DMS53 treated with DMSO at 0.1 percent for 48 hours (cell line): ENCODE data around the gene GSTP1.
"Not testable (repeated sequence)": the region's sequence is repeated elsewhere in the genome, so short reads cannot be mapped to it uniquely, and the experiment has no call there.

Experiments
- DNase-seq: peaks from one replicate; lab custom pipeline; 2025; ENCODE audit not compliant: unreplicated experiment; lab: John Stamatoyannopoulos, UW

The GSTP1 gene

GRCh38 chr11:67594480-67594879 lies 10.9 kb downstream of the GSTP1 start:
- DNase-seq, result no peak

- DNase-seq, result no peak
Observed at GRCh38 chr11:67596753-67597300, 13.2 kb downstream of the GSTP1 start.

- not testable (repeated sequence) for DNase-seq
Observed at GRCh38 chr11:67597458-67597857, 13.8 kb downstream of the GSTP1 start.

GRCh38 chr11:67597963-67598362 lies 14.4 kb downstream of the GSTP1 start:
- DNase-seq, result not testable (repeated sequence)

- DNase-seq, result no peak
Observed at GRCh38 chr11:67599149-67599548, 15.5 kb downstream of the GSTP1 start.

- DNase-seq, result no peak
Observed at GRCh38 chr11:67600324-67601029, 16.9 kb downstream of the GSTP1 start.

GRCh38 chr11:67601098-67601497 lies 17.5 kb downstream of the GSTP1 start:
- no peak for DNase-seq

GRCh38 chr11:67604119-67604518 lies 20.5 kb downstream of the GSTP1 start:
- DNase-seq, result not testable (repeated sequence)

- no peak for DNase-seq
Observed at GRCh38 chr11:67604815-67605214, 21.2 kb downstream of the GSTP1 start.

GRCh38 chr11:67605231-67606011 lies 21.8 kb downstream of the GSTP1 start:
- DNase-seq, result no peak

- no peak for DNase-seq
Observed at GRCh38 chr11:67606093-67606491, 22.5 kb downstream of the GSTP1 start.

- peak; percentile 97 for DNase-seq
Observed at GRCh38 chr11:67606492-67607295, 23.1 kb downstream of the GSTP1 start, which contains the start of gene NDUFV1. NDUFV1 (plus strand) TSS chr11:67606936; CDS start chr11:67607005, 69 bp downstream.

- no peak for DNase-seq
Observed at GRCh38 chr11:67607507-67607906, 23.9 kb downstream of the GSTP1 start.

GRCh38 chr11:67608486-67608885 lies 24.9 kb downstream of the GSTP1 start:
- no peak for DNase-seq

GRCh38 chr11:67609316-67609715 lies 25.7 kb downstream of the GSTP1 start:
- no peak for DNase-seq

- no peak for DNase-seq
Observed at GRCh38 chr11:67610302-67610868, 26.8 kb downstream of the GSTP1 start.

GRCh38 chr11:67611165-67611564 lies 27.6 kb downstream of the GSTP1 start:
- no peak for DNase-seq

GRCh38 chr11:67611704-67612587 lies 28.3 kb downstream of the GSTP1 start:
- no peak for DNase-seq

- DNase-seq, result no peak
Observed at GRCh38 chr11:67612751-67613150, 29.1 kb downstream of the GSTP1 start.
